HG02759 (cell line): ENCODE measurements around the gene GJD2.

ENCODE experiments used
- ATAC-seq: cut with Tn5 transposase; IDR thresholded peaks from one replicate; pipeline ENCODE4 v1.9.1; 2021; ENCODE audit warnings: mild to moderate bottlenecking, moderate library complexity; ENCODE audit not compliant: unreplicated experiment

GJD2 gene

DNA sequence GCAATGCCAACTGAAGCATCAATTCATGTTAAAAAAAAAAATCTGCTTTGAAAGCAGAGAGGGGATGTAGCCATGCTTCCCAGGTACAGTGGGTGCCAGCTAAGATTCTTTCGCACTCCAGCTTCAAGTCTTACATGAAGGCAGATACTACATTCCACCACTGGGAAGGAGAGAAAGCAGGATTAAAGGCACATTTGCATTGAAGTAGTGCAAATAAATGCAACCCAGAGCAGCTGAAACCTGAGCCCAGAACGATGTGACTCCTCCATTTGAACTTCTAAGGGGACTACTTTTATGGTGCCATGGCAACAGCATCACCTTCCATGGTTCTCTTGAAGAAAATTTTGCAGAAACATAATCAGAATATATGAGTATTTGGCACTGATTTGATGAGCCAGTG lies 19.1 kb upstream of the GJD2 start:
- no peak for ATAC-seq

DNA sequence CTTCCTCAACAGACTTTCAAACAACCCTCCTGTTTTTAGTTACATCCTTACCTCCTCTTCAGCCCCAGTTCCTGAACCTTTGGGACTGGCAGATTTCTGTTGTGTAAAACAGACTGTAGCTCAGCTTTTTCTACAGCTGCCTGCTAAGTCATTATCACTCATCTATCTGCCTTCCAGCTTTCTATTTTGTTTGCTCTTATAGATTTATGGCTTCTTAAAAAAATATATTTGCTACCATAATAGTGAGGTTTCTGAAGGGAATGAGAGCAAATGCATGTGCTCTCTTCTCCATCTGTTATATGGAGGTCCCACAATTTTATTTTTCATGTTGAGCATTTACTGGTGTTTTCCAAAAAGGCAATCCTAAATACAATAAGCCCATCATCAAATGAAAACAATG lies 18.2 kb upstream of the GJD2 start:
- ATAC-seq: no peak

DNA sequence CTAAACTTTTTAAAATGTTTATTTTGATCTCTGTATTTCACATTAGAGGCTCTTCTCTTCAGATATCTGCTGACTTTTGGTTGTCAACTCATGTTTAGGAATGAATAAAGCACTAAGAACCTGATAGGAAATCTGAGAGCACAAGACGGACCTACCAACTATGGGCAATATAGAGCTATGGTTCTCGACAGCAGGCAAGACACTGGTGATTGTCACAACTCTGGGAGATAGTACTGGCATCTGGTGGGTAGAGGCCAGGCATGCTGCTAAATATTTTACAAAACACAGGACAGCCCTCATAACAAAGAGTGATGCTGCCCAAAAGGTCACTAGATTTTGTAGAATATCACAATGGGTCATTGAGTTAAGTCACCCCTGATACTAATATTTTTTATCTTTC lies 17.5 kb upstream of the GJD2 start:
- no peak for ATAC-seq

DNA sequence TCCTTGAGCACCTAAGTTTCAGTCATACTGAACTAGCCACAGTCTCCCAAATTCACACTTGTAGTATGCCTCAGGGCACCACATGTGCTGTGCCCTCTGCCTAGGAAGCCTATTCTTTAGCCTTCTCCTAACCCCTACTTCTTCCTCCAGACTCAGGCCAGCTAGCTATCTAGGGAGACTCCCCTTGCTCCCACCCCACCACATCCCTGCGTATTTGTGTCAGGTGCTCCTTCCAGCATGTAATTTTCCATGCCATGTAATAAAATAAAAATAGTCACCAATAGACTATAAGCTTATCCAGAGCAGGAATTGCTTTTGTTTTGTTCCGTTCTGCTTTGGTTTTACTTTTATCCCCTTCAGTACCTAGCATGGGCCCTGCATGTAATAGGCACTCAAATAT lies 14.9 kb upstream of the GJD2 start:
- no peak for ATAC-seq

DNA sequence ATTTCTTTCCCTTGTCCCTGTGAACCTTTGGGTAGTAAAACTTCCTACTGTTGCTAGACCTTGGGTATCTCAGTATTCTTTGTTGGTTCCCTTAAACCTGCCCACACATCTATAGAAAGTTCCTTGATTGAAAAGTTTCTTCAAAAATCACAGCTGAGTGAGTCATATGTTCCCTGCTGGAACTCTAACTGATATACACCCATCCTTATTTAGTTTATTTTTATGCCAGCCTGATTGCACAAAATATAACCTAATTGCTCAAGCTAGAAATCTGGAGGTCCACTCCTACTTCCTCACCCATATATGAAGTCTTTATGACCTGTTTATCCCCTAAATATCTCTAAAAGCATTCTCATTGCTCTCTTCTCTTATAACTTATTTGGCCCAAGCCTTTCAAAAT lies 13.7 kb upstream of the GJD2 start:
- ATAC-seq: no peak

DNA sequence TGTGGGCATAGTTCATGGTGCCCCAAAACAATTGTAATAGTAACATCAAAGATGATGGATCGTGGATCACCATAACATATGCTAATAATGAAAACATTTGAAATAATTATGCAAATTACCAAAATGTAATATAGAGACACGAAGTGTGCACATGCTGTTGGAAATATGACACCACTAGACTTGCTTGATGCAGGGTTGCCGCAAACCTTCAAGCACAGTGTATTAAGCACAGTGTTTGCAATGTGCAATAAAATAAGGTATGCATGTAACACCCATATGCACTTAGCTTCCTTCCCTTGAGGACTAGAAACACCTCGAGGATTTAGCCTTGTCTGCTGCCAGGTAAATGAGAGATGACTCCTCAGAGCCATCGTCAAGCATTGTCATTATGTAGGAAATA lies 10.9 kb upstream of the GJD2 start:
- ATAC-seq: no peak

DNA sequence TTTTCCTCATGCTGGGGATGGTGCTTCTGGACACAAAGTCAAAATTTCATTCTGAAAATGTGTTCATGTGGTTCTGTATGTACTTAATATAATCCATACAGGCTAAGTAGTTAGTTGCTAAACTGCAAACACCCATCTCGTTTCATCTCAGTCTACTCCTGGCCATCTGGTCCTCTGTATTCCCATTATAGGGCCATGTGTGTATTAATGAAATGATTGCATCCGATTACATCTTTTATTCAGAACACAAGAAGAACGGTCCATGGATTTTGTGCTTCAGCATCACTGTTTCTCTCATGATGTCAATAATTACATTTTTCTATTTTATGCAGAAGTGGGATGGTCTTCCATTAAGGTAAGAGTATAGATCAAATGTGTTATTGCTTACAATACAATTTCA lies 6.1 kb upstream of the GJD2 start:
- no peak for ATAC-seq

DNA sequence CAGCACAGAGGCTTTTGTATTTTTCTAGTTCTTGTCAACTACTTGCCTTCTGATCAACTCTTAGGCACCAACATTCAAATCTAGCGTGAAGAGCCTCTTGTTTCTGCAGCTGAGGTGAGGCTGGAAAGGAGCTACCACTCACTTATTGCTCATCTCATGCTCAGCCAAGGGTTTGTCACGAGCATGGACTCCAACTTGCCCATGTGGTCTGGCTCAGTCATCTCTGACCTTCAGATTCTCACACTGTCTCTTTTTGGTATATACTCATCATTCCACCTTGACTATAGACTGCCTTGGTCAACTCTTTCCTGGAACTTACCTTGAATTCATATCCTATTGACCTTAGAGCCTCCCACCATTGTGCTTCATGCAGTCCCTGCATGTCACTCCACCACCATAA lies 5.2 kb upstream of the GJD2 start:
- no peak for ATAC-seq

DNA sequence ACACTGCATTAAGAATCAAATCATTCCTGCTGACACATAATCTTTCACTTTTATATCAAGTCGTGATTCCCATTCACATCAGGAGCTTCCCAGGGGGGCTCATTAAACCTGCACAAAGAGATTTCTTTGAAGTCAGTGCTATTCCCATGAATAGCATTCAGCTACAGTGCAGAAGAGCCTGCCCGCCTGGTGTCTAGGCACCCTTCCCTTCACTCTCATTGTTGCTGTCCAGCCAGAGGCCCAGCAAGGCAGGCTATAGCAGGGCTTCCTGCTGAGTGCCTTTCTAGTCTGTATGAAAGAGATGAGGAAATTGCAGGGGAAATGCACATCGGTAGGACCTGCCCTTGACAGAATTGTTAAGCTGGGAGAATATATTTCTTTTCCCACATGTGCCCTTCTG lies 4.5 kb upstream of the GJD2 start:
- ATAC-seq: no peak

DNA sequence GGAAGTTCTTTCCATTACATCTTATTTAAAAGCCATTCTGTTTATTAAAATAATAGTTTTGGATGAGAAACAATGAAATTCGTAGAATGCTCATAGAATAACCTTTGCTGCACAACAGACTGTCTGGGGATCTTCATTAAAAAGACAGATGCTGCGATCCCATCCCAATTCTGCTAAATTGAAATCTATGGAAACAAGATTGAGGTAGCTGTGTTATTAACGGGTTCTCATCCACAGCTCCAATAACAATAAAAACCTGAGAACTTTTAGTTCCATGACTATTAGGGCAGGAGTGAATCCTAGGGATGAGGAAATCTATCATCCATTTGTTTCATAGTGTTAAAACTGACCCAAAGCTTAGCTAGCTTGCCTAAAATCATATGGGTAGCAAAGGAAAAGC lies 2.5 kb upstream of the GJD2 start:
- ATAC-seq: no peak

DNA sequence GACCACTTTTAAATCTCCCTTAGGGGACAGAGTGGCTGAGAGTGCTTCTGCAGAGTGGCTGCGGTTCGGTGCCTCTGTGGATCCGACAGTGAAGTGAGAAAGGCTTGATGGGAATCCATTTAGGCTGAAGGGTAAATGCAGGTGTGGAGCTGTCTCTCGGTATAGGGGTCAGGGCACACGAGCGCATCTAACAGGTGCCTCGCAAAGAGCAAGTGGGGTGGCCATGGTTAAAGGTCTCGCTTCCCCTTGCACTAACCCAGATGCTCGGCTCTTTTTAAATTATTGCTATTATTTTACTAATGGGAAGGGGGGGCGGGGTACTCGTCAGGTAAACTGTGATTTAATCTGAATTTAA lies 598 bp upstream of the GJD2 start:
- ATAC-seq: no peak

DNA sequence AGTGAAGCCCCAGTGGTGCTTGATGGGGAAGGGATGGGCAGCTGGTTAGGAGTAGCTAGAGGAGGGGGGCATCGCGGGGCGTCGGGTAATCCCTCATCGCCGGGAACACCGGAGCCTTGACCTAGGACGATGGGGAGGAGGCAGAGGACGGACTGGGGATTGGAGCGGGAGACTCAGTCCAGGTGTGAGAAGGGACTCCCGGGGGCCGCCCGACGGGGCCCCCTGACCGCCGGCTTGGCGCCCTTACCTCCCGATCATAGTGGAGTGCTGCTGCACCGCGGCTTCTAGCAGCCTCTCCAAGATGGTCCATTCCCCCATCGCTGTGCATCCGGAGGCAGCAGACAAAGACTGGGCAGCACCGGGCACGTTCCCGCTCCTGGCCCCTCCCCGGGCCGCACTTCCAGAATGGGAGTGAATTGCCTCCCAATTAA lies 612 bp downstream of the GJD2 start:
- ATAC-seq: no peak

DNA sequence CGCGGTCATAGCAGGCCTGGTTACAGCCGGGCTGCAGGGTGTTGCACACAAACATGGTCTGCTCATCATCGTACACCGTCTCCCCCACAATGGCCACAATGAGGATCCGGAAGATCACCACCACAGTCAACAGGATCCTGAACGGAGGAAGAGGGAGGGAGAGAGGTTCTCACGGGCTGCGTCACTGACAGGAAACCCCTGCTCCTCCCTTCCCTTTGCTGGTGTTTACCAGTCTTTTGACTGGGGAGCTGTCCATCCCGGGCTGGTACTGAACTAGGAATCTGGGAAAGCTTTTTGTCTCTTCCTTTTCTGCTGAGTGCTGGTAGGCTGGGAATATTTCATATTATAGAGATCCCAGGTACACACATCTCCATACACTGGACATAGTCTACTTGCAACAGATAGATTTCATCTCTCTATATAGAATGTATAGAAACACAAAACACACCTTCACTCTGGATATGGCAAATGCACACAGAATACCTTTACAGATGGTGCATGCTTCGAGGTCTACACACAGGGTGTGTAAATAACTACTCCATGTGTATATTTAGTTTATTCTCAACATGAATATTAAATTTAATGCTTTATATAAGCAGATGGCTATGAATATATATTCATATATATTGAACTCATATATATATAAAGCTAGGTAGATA lies 1.4 kb downstream of the GJD2 start:
- ATAC-seq: no peak

DNA sequence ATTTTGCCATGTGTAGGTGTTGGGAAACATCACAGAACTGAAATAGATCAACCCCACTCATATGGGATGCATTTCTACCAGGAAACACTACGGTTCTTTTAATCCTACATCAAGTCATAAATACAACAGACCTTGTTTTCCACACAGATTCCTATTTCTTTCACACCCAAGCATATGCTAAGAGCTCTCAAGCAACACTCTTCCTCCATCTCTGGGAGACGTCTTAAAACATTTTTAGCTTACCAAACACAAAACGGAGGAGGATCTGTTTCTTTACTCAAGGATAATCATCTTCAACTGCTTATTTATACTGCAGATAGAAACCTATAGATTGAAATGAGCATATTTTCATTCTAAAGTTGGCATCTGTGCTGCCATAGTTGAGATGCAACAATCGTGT lies 5.1 kb downstream of the GJD2 start:
- ATAC-seq: no peak

DNA sequence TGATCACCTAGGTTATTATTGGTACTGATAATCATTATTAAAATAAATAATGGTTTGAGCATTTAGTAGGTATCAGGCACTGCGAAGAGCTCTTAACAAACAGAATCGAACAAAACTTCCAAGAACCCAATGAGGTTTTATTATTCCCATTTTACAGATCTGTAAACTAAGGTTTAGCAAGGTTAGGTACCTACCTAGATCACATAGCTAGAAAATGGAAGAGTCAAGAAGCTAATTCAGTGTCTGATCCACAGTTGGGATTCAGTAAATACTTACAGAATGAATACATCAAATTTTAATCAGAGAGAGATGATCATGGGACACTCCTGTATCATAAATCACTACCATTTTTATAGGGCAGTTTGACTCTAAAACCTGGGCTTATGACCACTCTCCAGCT lies 15.5 kb downstream of the GJD2 start:
- no peak for ATAC-seq

DNA sequence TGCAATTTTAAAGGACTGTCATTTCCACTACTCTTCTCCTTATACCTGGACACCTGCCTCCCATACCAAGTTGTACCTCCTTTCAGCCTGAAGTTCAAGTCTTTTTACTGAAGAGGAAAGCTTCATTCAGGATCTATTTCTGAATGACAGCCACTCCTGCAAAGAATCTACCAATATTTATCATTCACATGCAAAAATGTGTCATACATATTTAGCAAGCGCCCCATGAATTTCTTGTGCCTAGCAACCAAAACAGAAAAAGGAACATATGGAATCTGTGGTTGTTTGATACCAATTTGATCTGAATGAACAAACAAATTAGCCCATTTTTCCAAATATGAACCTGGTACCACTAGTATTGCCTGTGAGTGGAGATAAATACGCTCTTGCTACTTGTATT lies 16.8 kb downstream of the GJD2 start:
- no peak for ATAC-seq

DNA sequence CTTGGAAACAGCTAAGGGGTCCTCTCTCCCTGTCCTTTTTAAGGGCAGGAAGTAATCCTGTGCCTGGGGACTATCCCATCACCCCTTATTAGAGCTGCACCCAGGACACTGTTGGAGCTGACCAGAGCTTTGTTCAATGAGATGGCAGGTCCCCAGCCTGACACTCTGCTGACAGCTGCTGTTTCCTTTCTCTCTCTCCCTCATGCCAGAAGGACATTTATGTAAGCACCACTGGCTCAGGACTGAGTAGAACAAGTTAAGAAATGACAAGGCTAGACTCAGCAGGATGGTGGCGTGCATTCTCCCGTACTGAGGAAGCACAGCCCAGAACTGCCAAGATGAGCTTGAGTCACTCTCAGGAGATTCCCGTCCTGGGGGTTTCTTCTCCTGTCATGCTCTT lies 17.3 kb downstream of the GJD2 start:
- ATAC-seq: no peak

DNA sequence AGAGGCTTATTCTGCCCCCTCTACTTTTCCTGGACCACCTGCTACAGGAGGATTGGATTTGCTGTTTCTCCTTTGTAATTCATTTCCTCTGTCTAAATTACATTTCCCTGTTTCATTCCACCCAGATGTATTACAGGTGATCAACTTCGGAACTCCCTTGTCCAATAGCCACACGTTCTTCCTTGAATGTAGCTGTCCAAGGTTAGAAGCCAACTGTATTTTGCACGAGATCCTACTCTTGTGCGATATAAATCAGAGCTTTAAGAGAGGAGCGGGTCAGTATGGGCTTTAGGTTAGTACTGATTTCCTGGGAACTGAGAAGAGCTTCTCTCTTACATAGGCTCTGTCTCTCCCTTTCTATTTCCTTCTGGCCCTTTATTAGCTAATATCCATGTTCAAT lies 20.5 kb downstream of the GJD2 start:
- no peak for ATAC-seq

DNA sequence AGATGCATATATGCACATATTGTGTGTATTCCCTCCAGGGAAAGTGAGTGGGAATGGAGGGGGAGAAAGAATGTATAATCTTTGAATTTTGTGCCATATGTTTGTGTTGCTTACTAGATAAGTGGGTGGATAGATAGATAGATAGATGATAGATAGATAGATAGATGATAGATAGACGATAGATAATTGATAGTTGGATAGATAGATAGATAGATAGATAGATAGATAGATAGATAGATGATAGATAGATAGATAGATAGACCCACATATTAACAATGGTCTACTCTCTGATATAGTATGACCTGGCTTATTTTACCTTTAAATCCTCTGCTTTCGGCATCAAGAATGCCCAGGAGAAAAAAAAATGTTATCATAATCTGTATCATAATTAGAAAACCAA lies 21.2 kb downstream of the GJD2 start:
- no peak for ATAC-seq

DNA sequence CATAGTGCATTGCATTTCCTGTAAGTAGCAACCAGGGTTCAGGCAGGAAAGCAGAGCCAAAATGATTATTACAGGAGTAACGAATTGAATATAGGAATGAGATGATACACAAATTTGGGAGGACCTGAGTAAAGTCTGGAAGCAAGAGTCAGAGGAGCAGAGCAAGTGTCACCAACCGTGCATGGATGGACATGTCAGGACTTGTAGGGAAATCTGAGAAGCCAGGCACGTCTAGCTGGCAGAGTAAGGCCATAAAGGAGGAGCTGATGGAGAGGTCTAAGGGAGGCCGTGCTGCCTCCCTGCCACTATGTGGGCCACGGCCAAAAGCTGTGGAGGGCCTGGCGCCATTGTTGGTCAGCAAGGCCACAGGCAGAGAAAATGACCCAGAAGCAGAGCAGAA lies 22.4 kb downstream of the GJD2 start:
- no peak for ATAC-seq

DNA sequence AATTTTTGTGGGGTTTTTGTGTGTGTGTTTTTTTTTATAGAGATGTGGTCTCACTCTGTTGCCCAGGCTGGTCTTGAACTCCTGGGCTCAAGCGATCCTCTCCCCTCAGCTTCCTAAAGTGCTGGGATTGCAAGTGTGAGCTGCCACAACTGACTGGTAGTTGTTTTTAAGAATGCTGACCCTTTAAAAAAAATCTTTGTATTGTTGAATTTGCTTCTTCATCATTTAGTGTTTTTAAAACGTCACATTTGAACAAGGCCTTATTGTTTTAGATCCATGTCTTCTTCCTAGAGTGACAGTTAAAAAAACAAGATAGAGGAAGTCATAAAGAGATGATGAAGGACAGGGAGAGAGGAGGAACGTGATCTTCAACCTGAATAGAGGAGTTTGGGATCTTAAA lies 24.1 kb downstream of the GJD2 start:
- no peak for ATAC-seq

DNA sequence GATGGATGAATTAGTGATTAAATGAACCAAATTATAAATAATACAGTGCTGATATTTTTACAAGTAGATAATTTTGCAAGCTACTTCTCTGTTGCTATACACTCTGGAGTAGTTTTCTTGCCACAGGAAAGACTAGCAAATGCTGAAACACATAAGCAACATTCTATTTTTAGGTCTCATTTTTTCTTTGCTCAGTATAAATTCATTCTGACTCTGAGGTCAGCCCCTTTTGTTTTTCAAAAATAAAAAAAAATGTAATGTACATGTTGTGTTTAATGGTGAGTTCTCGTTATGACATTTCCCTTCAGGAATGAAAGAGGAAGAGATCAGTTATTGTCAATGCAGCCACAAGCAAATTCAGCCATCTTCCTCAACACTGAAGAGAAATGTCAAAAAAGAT lies 24.9 kb downstream of the GJD2 start:
- no peak for ATAC-seq

DNA sequence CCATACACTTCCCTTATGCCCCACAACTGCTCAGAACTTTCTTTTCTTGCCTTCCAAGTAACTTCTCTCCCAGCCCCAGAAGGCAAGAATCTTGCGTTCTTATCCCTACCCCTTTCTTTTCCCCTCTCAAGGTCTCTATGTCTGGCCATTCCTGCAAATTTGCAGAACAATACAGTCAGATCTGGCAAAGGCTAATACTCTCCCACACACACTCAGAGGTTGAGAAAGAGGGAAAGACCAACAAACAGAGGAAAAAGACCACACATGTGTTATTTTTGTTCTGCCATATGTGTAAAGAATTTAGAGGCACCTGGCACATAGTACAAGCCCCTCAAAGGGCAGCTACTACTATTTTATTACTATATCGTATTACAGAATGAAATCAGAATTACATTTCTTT lies 25.7 kb downstream of the GJD2 start:
- no peak for ATAC-seq
